Thyroid gland (tissue), 4 donors: ENCODE results near the gene ANKRD22.

ENCODE experiments used
- CTCF ChIP-seq, 6 experiments: fragments of 200-600 bp in 3 of 6; fragments of 450-650 bp in 3 of 6; sonication (generic) in 3 of 6; IDR thresholded peaks; one replicate each; pipeline ENCODE4 v1.5.1; 2016 to 2019; ENCODE audit warnings: antibody characterized with exemption in 6 of 6, mild to moderate bottlenecking in 2 of 6, inconsistent platforms in 1 of 6, moderate library complexity in 1 of 6
- POLR2A ChIP-seq, 2 donors: fragments of 450-650 bp; IDR thresholded peaks; one replicate each; pipeline ENCODE4 v1.6.1; 2017; ENCODE audit warnings: antibody characterized with exemption in 2 of 2, mild to moderate bottlenecking in 2 of 2, moderate library complexity in 1 of 2

GRCh38 chr10:88835910-88836221 is 15.8 kb downstream of the ANKRD22 start:
- no peak for TF ChIP-seq CTCF (IDR thresholded peaks at IDR 0.05)
- TF ChIP-seq POLR2A (IDR thresholded peaks at IDR 0.05) = no peak
